ENCODE data around the gene HCFC1. TPM values are rescaled to one million over a fixed set of nuclear protein-coding genes. Genes with fewer than 3 reads are reported as not detected.

The HCFC1 gene
- total and polyA plus RNA-seq, 2 of the 8 experiments (the other 6 are each of a cell fraction or from before 2014, with no cell fraction given) = 24.9 to 117 TPM

DNA sequence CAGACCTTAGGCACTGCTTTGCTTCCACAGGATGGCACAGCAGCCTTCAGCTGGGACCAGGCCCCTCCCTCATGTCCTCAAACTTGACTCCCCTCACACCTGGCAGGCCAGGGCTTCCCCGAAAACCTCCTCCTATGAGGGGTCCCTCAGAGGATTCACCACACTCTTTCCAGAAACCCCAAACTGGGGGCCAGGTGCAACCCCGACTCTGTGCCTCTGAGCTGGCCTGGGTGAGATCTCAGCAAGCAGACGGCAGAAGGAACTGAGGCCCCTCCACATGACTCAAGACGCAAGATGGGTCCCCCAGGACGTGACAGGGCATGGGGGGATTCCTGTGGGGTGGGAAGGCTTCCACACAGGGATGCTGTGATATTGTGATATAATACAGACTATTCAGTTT, 6.2 kb downstream of the HCFC1 start (continued):
- TF ChIP-seq RNF2 (IDR thresholded peaks at IDR 0.05; ENCODE audit: borderline replicate concordance, low read depth, low read length, missing control alignments, poor library complexity, severe bottlenecking) (no peak), EZH2 (IDR thresholded peaks at IDR 0.05; ENCODE audit: low read depth, low read length, severe bottlenecking) (no peak)
